CD4-positive, CD25-positive, alpha-beta regulatory T cell (primary cell): Measurements from ENCODE around the gene FABP1. TPM values are rescaled to one million over a fixed set of nuclear protein-coding genes. Genes with fewer than 3 reads are reported as not detected.

Experiments used
- ATAC-seq, 2 donors: fragments of 150-1000 bp; cut with Tn5 transposase; one replicate each; pipeline ENCODE4 v1.10.0; 2021; ENCODE audit warnings: low read depth in 2 of 2, moderate number of reproducible peaks in 2 of 2, moderate library complexity in 1 of 2
- DNase-seq, 3 donors: peaks; one replicate each; pipeline versions ENCODE4 v3.0.0 to v3.0.0-alpha.2; 2012 to 2022; ENCODE audit warnings: mixed read lengths in 1 of 3
- H3K27ac ChIP-seq: one replicate; pipeline ENCODE4 v1.7.0; 2013; ENCODE audit warnings: mild to moderate bottlenecking, low read length; ENCODE audit not compliant: insufficient read depth, poor library complexity, severe bottlenecking
- H3K27me3 ChIP-seq: one replicate; pipeline ENCODE4 v1.7.0; 2013; ENCODE audit warnings: low read length; ENCODE audit not compliant: control insufficient read depth, insufficient read depth
- H3K36me3 ChIP-seq: one replicate; pipeline ENCODE4 v1.7.0; 2013; ENCODE audit warnings: mild to moderate bottlenecking, low read length, moderate library complexity; ENCODE audit not compliant: control insufficient read depth, insufficient read depth
- H3K4me1 ChIP-seq: 2 replicates; pipeline ENCODE4 v1.7.0; 2013; ENCODE audit warnings: mild to moderate bottlenecking, low read length; ENCODE audit not compliant: insufficient read depth, control insufficient read depth, poor library complexity, severe bottlenecking
- H3K4me3 ChIP-seq: one replicate; pipeline ENCODE4 v1.7.0; 2013; ENCODE audit warnings: low read depth, mild to moderate bottlenecking, low read length, moderate library complexity
- H3K9me3 ChIP-seq, 2 experiments: 1 replicate in 1 of 2; 2 replicates in 1 of 2; pipeline ENCODE4 v1.7.0; 2013; ENCODE audit warnings: low read length in 2 of 2, mild to moderate bottlenecking in 1 of 2, moderate library complexity in 1 of 2; ENCODE audit not compliant: control insufficient read depth in 2 of 2
- H3K27ac Mint-ChIP-seq, 3 donors: one replicate each; pipeline ENCODE4 v1.8.0; 2020 to 2022; ENCODE audit warnings: mild to moderate bottlenecking in 3 of 3, mixed read lengths in 3 of 3, moderate library complexity in 2 of 3
- H3K27me3 Mint-ChIP-seq: one replicate; pipeline ENCODE4 v1.8.0; 2022; ENCODE audit warnings: mild to moderate bottlenecking, mixed read lengths
- H3K36me3 Mint-ChIP-seq: one replicate; pipeline ENCODE4 v1.8.0; 2020; ENCODE audit warnings: mixed read lengths
- H3K4me1 Mint-ChIP-seq, 4 donors: one replicate each; pipeline ENCODE4 v1.8.0; 2020 to 2022; ENCODE audit warnings: mixed read lengths in 4 of 4, mild to moderate bottlenecking in 1 of 4
- H3K4me3 Mint-ChIP-seq, 4 donors: one replicate each; pipeline ENCODE4 v1.8.0; 2020 to 2022; ENCODE audit warnings: mild to moderate bottlenecking in 4 of 4, mixed read lengths in 4 of 4, moderate library complexity in 3 of 4
- H3K9me3 Mint-ChIP-seq, 7 donors: one replicate each; pipeline ENCODE4 v1.8.0; 2020 to 2022; ENCODE audit warnings: mixed read lengths in 7 of 7, mild to moderate bottlenecking in 3 of 7, moderate library complexity in 2 of 7
- polyA plus RNA-seq, 4 donors: library from polyadenylated mRNA; unstranded; fragments of 300-500 nt; fragmentation: Illumina TruSeq; gene quantifications; one replicate each; pipeline ENCODE4 v1.2.3, GENCODE V29; 2021
- total RNA-seq: library from RNA; stranded (reverse); gene quantifications from one replicate; pipeline ENCODE4 v1.2.3, GENCODE V29; 2022

FABP1 gene
- total and polyA plus RNA-seq, 5 donors from 2014 or later = not detected

DNA sequence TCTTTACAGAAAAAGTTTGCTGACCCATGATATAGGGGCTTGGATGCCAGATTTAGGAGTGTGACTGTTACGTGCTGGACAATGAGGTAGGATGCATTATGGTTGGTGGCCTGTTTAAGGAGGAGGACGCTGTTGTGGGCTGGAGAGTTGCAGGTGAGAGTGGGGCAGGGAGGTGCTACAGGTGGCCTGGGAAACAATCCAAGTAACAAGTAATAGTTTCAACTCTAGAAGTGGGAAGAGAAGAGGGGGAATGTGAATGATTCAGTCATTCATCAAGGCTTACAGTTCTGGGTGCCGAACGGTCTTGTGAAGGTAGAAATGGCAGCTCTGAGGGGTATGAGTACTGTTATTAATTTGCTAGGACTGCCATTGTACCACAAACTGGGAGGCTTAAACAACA is 6.2 kb downstream of the FABP1 start:
- ATAC-seq (no peak), DNase-seq (no peak)
- Histone ChIP-seq H3K36me3 (no peaks in the 10 kb centered on the region), H3K27me3 (peaks cover 2% of the 10 kb centered on the region), H3K4me1 (no peaks in the 10 kb centered on the region), H3K27ac (no peak overlapping the region), H3K4me3 (no peak overlapping the region), H3K9me3 (no peaks in the 10 kb centered on the region)
- no peak overlapping the region for H3K4me3 Mint-ChIP-seq
- peaks cover 0 to 1% (median 0%) of the 10 kb centered on the region in 7 donors for H3K9me3 Mint-ChIP-seq
- peaks cover 5% of the 10 kb centered on the region for H3K27me3 Mint-ChIP-seq
- H3K36me3 Mint-ChIP-seq = no peaks in the 10 kb centered on the region
- H3K27ac Mint-ChIP-seq = no peak overlapping the region
- H3K4me1 Mint-ChIP-seq = no peaks in the 10 kb centered on the region

DNA sequence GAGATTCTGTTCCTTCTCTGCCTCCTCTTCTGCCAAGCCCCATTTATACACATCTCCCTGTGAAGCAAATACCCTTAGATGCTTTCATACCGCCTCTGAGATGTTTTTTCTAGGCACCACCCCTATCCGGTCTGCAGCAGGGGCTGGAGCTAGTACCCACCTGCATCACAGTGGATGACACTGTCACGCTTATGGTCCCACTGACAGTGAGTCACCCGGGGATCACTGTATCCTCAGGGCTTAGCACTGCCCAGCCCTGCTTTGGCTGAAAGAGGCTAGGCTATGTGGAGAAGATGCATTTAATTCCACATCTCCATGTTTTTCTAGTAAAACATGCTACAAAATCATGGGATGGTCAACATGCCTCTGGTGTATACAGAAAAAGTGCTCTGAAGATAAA is 9.9 kb downstream of the FABP1 start:
- H3K36me3 ChIP-seq = no peaks in the 10 kb centered on the region
- H3K9me3 ChIP-seq = no peaks in the 10 kb centered on the region
- no peak overlapping the region for H3K27ac ChIP-seq
- no peak overlapping the region for H3K4me3 ChIP-seq
- no peak overlapping the region for H3K27ac Mint-ChIP-seq
- H3K4me1 ChIP-seq = no peaks in the 10 kb centered on the region
- H3K27me3 Mint-ChIP-seq = peaks cover 5% of the 10 kb centered on the region
- ATAC-seq (no peak), DNase-seq (no peak)
- H3K9me3 Mint-ChIP-seq = no peaks in the 10 kb centered on the region
- H3K27me3 ChIP-seq = peaks cover 5% of the 10 kb centered on the region
- no peaks in the 10 kb centered on the region for H3K4me1 Mint-ChIP-seq
- no peaks in the 10 kb centered on the region for H3K36me3 Mint-ChIP-seq
- no peak overlapping the region for H3K4me3 Mint-ChIP-seq

DNA sequence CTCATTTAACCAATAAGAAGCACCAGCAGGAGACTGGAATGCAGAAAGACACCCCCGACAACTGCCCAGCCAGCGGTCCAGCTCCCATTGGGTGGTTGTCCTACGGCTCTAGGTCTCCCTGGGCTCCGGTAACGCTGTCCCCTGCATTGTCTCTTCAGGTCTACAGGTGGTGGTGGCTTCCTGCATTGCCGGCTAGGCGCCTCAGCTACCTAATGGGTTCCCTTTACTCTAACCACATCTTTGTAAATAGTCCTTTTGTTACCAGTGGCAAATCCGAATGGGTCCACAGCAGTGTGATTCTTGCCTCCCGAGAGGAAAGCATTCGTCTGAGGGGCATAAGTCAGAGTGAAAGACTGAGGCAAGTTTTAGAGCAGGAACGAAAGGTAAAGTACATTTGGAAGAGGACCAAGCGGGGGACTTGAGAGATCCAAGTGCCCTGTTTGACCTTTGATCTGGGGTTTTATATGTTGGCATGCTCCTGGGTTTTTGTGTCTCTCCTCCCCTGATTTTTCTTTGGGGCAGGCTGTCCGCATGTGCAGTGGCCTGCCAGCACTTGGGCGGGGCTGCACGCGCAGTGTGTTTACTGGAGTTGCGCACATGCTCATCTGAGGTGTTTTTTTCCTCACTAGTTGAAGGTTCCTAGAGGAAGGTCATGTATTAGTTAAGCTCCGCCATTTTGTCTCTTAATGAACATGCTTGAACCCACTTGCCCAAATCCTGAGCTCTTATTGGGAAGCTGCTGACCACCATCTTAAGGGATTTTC is 11.0 kb downstream of the FABP1 start:
- H3K36me3 Mint-ChIP-seq = no peaks in the 10 kb centered on the region
- H3K9me3 Mint-ChIP-seq = no peaks in the 10 kb centered on the region
- no peak for DNase-seq
- H3K36me3 ChIP-seq = no peaks in the 10 kb centered on the region
- H3K4me3 Mint-ChIP-seq = no peak overlapping the region
- no peak overlapping the region for H3K27ac Mint-ChIP-seq
- H3K4me1 ChIP-seq = no peaks in the 10 kb centered on the region
- ATAC-seq = no peak
- H3K4me1 Mint-ChIP-seq = no peaks in the 10 kb centered on the region
- H3K9me3 ChIP-seq = no peaks in the 10 kb centered on the region
- H3K4me3 ChIP-seq = no peak overlapping the region
- H3K27me3 Mint-ChIP-seq = peaks cover 5% of the 10 kb centered on the region
- H3K27ac ChIP-seq = no peak overlapping the region
- peaks cover 5% of the 10 kb centered on the region for H3K27me3 ChIP-seq

DNA sequence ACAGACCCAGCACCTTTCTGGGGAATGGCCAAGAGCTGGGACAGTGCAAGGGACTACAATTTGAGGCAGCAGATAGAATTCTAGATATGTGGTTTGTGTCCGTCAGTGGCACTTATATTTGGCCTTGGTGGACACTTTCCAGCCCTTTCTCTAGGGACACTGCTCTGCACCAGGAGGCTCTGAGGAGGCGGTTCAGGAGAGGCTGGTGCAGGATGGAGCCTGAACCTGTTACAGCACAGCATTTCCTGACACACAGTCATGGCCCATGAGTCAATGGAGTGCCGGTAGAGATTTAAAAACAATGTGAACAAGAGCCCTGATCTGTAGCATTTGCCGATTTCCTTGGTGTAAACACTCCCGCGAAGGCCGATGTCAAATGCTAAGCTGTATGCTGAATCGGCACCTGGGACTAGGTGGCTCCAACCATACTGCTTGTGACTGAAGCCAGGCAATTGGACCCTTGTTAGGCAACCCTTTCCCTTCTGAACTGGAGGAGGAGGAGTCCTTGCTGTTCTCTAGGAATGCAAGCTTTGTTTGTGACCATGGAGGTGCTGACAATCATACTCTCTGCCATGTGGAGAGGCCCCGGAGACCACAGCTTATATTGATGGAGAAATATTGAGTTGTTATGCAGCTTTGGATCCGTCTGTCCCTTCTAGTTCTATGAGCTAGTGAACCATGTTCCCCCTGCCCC is 11.9 kb downstream of the FABP1 start:
- no peak overlapping the region for H3K4me3 ChIP-seq
- no peak overlapping the region for H3K4me3 Mint-ChIP-seq
- no peaks in the 10 kb centered on the region for H3K9me3 ChIP-seq
- no peaks in the 10 kb centered on the region for H3K9me3 Mint-ChIP-seq
- no peaks in the 10 kb centered on the region for H3K36me3 ChIP-seq
- no peak for DNase-seq
- no peaks in the 10 kb centered on the region for H3K36me3 Mint-ChIP-seq
- H3K27ac ChIP-seq = no peak overlapping the region
- no peak for ATAC-seq
- H3K4me1 ChIP-seq = no peaks in the 10 kb centered on the region
- peaks cover 5% of the 10 kb centered on the region for H3K27me3 Mint-ChIP-seq
- peaks cover 3% of the 10 kb centered on the region for H3K27me3 ChIP-seq
- no peaks in the 10 kb centered on the region for H3K4me1 Mint-ChIP-seq
- H3K27ac Mint-ChIP-seq = no peak overlapping the region

GRCh38 chr2:88114889-88115288 is 13.0 kb downstream of the FABP1 start:
- Mint-ChIP-seq H3K36me3 (no peaks in the 10 kb centered on the region), H3K4me3 (no peak overlapping the region), H3K9me3 (no peaks in the 10 kb centered on the region), H3K4me1 (no peaks in the 10 kb centered on the region), H3K27me3 (peaks cover 5% of the 10 kb centered on the region), H3K27ac (no peak overlapping the region)
- no peak for DNase-seq
- H3K36me3 ChIP-seq = no peaks in the 10 kb centered on the region
- H3K27me3 ChIP-seq = peaks cover 3% of the 10 kb centered on the region
- no peaks in the 10 kb centered on the region for H3K9me3 ChIP-seq
- no peak for ATAC-seq
- no peak overlapping the region for H3K4me3 ChIP-seq
- no peak overlapping the region for H3K27ac ChIP-seq
- no peaks in the 10 kb centered on the region for H3K4me1 ChIP-seq

DNA sequence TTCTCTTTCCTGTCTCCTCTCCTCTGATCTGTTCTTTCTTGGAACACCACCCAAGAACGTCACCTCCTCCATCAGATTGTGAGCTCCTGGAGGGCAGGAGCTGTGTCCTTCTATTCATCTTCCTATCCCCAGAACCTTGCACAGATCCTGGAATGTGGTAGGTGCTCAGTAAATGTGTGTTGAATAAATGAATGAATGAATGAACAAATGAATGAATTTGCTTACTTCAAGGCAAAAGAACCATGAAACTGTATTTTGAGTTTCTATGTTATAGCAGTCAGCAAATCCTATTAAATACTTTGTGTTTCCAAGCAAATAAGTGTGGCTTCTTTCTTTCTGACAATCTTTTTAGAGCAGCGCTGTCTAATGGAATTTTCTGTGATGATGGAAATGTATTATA is 14.8 kb downstream of the FABP1 start:
- H3K9me3 Mint-ChIP-seq = no peaks in the 10 kb centered on the region
- Histone ChIP-seq H3K27ac (no peak overlapping the region), H3K4me1 (no peaks in the 10 kb centered on the region), H3K36me3 (no peaks in the 10 kb centered on the region), H3K9me3 (no peaks in the 10 kb centered on the region), H3K27me3 (peaks cover 3% of the 10 kb centered on the region), H3K4me3 (no peak overlapping the region)
- no peaks in the 10 kb centered on the region for H3K4me1 Mint-ChIP-seq
- H3K27me3 Mint-ChIP-seq = no peaks in the 10 kb centered on the region
- H3K4me3 Mint-ChIP-seq = no peak overlapping the region
- H3K27ac Mint-ChIP-seq = no peak overlapping the region
- no peaks in the 10 kb centered on the region for H3K36me3 Mint-ChIP-seq
- ATAC-seq (no peak), DNase-seq (no peak)

DNA sequence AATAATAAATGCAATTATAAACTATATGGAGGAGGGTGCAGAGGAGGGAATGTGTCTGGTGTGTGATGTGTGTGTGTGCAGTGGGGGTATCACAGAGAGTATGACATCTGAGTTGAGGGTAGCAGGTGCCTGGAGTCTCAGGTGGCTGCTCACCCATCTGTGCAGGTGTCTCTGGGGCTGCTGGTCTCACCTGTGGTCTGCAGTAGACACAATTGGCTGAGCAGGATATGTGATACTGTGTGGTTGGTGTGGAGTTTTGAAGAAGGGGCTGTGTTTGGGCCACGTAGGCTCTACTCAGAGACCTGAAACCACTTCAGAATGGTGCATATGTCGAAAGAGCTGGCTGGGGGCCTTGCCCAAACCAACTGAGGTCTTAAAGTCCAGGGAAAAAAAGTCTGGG is 17.0 kb downstream of the FABP1 start:
- Mint-ChIP-seq H3K36me3 (no peaks in the 10 kb centered on the region), H3K4me3 (no peak overlapping the region), H3K27me3 (no peaks in the 10 kb centered on the region), H3K9me3 (no peaks in the 10 kb centered on the region), H3K27ac (no peak overlapping the region), H3K4me1 (no peaks in the 10 kb centered on the region)
- Histone ChIP-seq H3K27ac (no peak overlapping the region), H3K36me3 (no peaks in the 10 kb centered on the region), H3K4me1 (no peaks in the 10 kb centered on the region), H3K9me3 (no peaks in the 10 kb centered on the region), H3K4me3 (no peak overlapping the region), H3K27me3 (peaks cover 7% of the 10 kb centered on the region)
- ATAC-seq (no peak), DNase-seq (no peak)

- no peaks in the 10 kb centered on the region for H3K36me3 Mint-ChIP-seq
- H3K4me3 Mint-ChIP-seq = no peak overlapping the region
- DNase-seq (no peak), ATAC-seq (no peak)
- H3K27me3 Mint-ChIP-seq = no peaks in the 10 kb centered on the region
- Histone ChIP-seq H3K9me3 (no peaks in the 10 kb centered on the region), H3K4me3 (no peak overlapping the region), H3K27ac (no peak overlapping the region), H3K27me3 (peaks cover 8% of the 10 kb centered on the region), H3K4me1 (no peaks in the 10 kb centered on the region), H3K36me3 (no peaks in the 10 kb centered on the region)
- no peaks in the 10 kb centered on the region for H3K4me1 Mint-ChIP-seq
- H3K27ac Mint-ChIP-seq = no peak overlapping the region
- no peaks in the 10 kb centered on the region for H3K9me3 Mint-ChIP-seq
These were observed 19.1 kb downstream of the FABP1 start for GRCh38 chr2:88108796-88109195.
